ENCODE data around the gene SORBS2.

Gene SORBS2

GRCh38 chr4:185833055-185833598 is 21.1 kb upstream of the SORBS2 start:
- H3K9me3 ChIP-seq (ENCODE audit: control insufficient read depth, low read length) = no peaks in the 10 kb centered on the region
- H3K9ac ChIP-seq (ENCODE audit: low read length) = no peak overlapping the region
- H3K36me3 ChIP-seq (ENCODE audit: control insufficient read depth, insufficient read depth, low read length) = no peaks in the 10 kb centered on the region
- no peaks in the 10 kb centered on the region for H3K27me3 ChIP-seq (ENCODE audit: control insufficient read depth, insufficient read depth, low read length)
- peaks cover 24% of the 10 kb centered on the region for H3K4me1 ChIP-seq (ENCODE audit: control insufficient read depth, insufficient read depth, low read length)
- no peak overlapping the region for H3K4me3 ChIP-seq (ENCODE audit: low read length)

GRCh38 chr4:185831125-185831815 is 19.3 kb upstream of the SORBS2 start:
- Histone ChIP-seq H3K4me3 (ENCODE audit: low read length) (no peak overlapping the region), H3K4me1 (ENCODE audit: control insufficient read depth, insufficient read depth, low read length) (peaks cover 12% of the 10 kb centered on the region), H3K27me3 (ENCODE audit: control insufficient read depth, insufficient read depth, low read length) (no peaks in the 10 kb centered on the region), H3K36me3 (ENCODE audit: control insufficient read depth, insufficient read depth, low read length) (no peaks in the 10 kb centered on the region), H3K9me3 (ENCODE audit: control insufficient read depth, low read length) (no peaks in the 10 kb centered on the region), H3K9ac (ENCODE audit: low read length) (no peak overlapping the region)

GRCh38 chr4:185830263-185830994 is 18.4 kb upstream of the SORBS2 start:
- no peaks in the 10 kb centered on the region for H3K9me3 ChIP-seq (ENCODE audit: control insufficient read depth, low read length)
- no peak overlapping the region for H3K4me3 ChIP-seq (ENCODE audit: low read length)
- no peak overlapping the region for H3K9ac ChIP-seq (ENCODE audit: low read length)
- H3K36me3 ChIP-seq (ENCODE audit: control insufficient read depth, insufficient read depth, low read length) = no peaks in the 10 kb centered on the region
- no peaks in the 10 kb centered on the region for H3K27me3 ChIP-seq (ENCODE audit: control insufficient read depth, insufficient read depth, low read length)
- H3K4me1 ChIP-seq (ENCODE audit: control insufficient read depth, insufficient read depth, low read length) = peaks cover 10% of the 10 kb centered on the region

GRCh38 chr4:185826381-185826780 is 14.4 kb upstream of the SORBS2 start:
- no peak overlapping the region for H3K4me3 ChIP-seq (ENCODE audit: low read length)

GRCh38 chr4:185825737-185826136 is 13.7 kb upstream of the SORBS2 start:
- Histone ChIP-seq H3K9ac (ENCODE audit: low read length) (no peak overlapping the region), H3K27me3 (ENCODE audit: control insufficient read depth, insufficient read depth, low read length) (no peaks in the 10 kb centered on the region), H3K9me3 (ENCODE audit: control insufficient read depth, low read length) (no peaks in the 10 kb centered on the region), H3K4me3 (ENCODE audit: low read length) (no peak overlapping the region), H3K36me3 (ENCODE audit: control insufficient read depth, insufficient read depth, low read length) (no peaks in the 10 kb centered on the region), H3K4me1 (ENCODE audit: control insufficient read depth, insufficient read depth, low read length) (peaks cover 9% of the 10 kb centered on the region)

More at GRCh38 chr4:185826381-185826780, 14.4 kb upstream of the SORBS2 start:
- H3K36me3 ChIP-seq (ENCODE audit: control insufficient read depth, insufficient read depth, low read length) = no peaks in the 10 kb centered on the region
- H3K9me3 ChIP-seq (ENCODE audit: control insufficient read depth, low read length) = no peaks in the 10 kb centered on the region
- H3K4me1 ChIP-seq (ENCODE audit: control insufficient read depth, insufficient read depth, low read length) = peaks cover 10% of the 10 kb centered on the region
- no peak overlapping the region for H3K9ac ChIP-seq (ENCODE audit: low read length)
- H3K27me3 ChIP-seq (ENCODE audit: control insufficient read depth, insufficient read depth, low read length) = no peaks in the 10 kb centered on the region

GRCh38 chr4:185822791-185823190 is 10.8 kb upstream of the SORBS2 start:
- no peaks in the 10 kb centered on the region for H3K9me3 ChIP-seq (ENCODE audit: control insufficient read depth, low read length)
- no peaks in the 10 kb centered on the region for H3K27me3 ChIP-seq (ENCODE audit: control insufficient read depth, insufficient read depth, low read length)
- H3K4me1 ChIP-seq (ENCODE audit: control insufficient read depth, insufficient read depth, low read length) = peaks cover 20% of the 10 kb centered on the region
- no peak overlapping the region for H3K9ac ChIP-seq (ENCODE audit: low read length)
- H3K4me3 ChIP-seq (ENCODE audit: low read length) = no peak overlapping the region
- no peaks in the 10 kb centered on the region for H3K36me3 ChIP-seq (ENCODE audit: control insufficient read depth, insufficient read depth, low read length)

- H3K4me1 ChIP-seq (ENCODE audit: control insufficient read depth, insufficient read depth, low read length) = peaks cover 36% of the 10 kb centered on the region
- no peaks in the 10 kb centered on the region for H3K9me3 ChIP-seq (ENCODE audit: control insufficient read depth, low read length)
- peak overlapping the region; percentile 58 for H3K9ac ChIP-seq (ENCODE audit: low read length)
- peak overlapping the region; percentile 34 for H3K4me3 ChIP-seq (ENCODE audit: low read length)
- no peaks in the 10 kb centered on the region for H3K27me3 ChIP-seq (ENCODE audit: control insufficient read depth, insufficient read depth, low read length)
- H3K36me3 ChIP-seq (ENCODE audit: control insufficient read depth, insufficient read depth, low read length) = no peaks in the 10 kb centered on the region
These were observed 9.0 kb upstream of the SORBS2 start for GRCh38 chr4:185821029-185821419.

- H3K9ac ChIP-seq (ENCODE audit: low read length) = peak overlapping the region; percentile 58
- peak overlapping the region; percentile 34 for H3K4me3 ChIP-seq (ENCODE audit: low read length)
These were observed 8.4 kb upstream of the SORBS2 start for GRCh38 chr4:185820146-185821028.

GRCh38 chr4:185819144-185819543 is 7.2 kb upstream of the SORBS2 start:
- Histone ChIP-seq H3K9me3 (ENCODE audit: control insufficient read depth, low read length) (no peaks in the 10 kb centered on the region), H3K27me3 (ENCODE audit: control insufficient read depth, insufficient read depth, low read length) (no peaks in the 10 kb centered on the region), H3K9ac (ENCODE audit: low read length) (no peak overlapping the region), H3K36me3 (ENCODE audit: control insufficient read depth, insufficient read depth, low read length) (no peaks in the 10 kb centered on the region), H3K4me3 (ENCODE audit: low read length) (no peak overlapping the region), H3K4me1 (ENCODE audit: control insufficient read depth, insufficient read depth, low read length) (peaks cover 36% of the 10 kb centered on the region)

More at GRCh38 chr4:185820146-185821028, 8.4 kb upstream of the SORBS2 start:
- no peaks in the 10 kb centered on the region for H3K36me3 ChIP-seq (ENCODE audit: control insufficient read depth, insufficient read depth, low read length)
- H3K27me3 ChIP-seq (ENCODE audit: control insufficient read depth, insufficient read depth, low read length) = no peaks in the 10 kb centered on the region
- H3K4me1 ChIP-seq (ENCODE audit: control insufficient read depth, insufficient read depth, low read length) = peaks cover 36% of the 10 kb centered on the region
- no peaks in the 10 kb centered on the region for H3K9me3 ChIP-seq (ENCODE audit: control insufficient read depth, low read length)

- no peaks in the 10 kb centered on the region for H3K36me3 ChIP-seq (ENCODE audit: control insufficient read depth, insufficient read depth, low read length)
- peak overlapping the region; percentile 51 for H3K9ac ChIP-seq (ENCODE audit: low read length)
- no peaks in the 10 kb centered on the region for H3K27me3 ChIP-seq (ENCODE audit: control insufficient read depth, insufficient read depth, low read length)
- H3K4me1 ChIP-seq (ENCODE audit: control insufficient read depth, insufficient read depth, low read length) = peaks cover 37% of the 10 kb centered on the region
- H3K9me3 ChIP-seq (ENCODE audit: control insufficient read depth, low read length) = no peaks in the 10 kb centered on the region
- H3K4me3 ChIP-seq (ENCODE audit: low read length) = peak overlapping the region; percentile 26
These were observed 5.4 kb upstream of the SORBS2 start for GRCh38 chr4:185817403-185817818.

GRCh38 chr4:185813133-185813532 is 1.1 kb upstream of the SORBS2 start:
- H3K36me3 ChIP-seq (ENCODE audit: control insufficient read depth, insufficient read depth, low read length) = no peaks in the 10 kb centered on the region
- H3K27me3 ChIP-seq (ENCODE audit: control insufficient read depth, insufficient read depth, low read length) = no peaks in the 10 kb centered on the region
- no peaks in the 10 kb centered on the region for H3K9me3 ChIP-seq (ENCODE audit: control insufficient read depth, low read length)
- H3K4me1 ChIP-seq (ENCODE audit: control insufficient read depth, insufficient read depth, low read length) = peaks cover 23% of the 10 kb centered on the region
- no peak overlapping the region for H3K4me3 ChIP-seq (ENCODE audit: low read length)
- H3K9ac ChIP-seq (ENCODE audit: low read length) = no peak overlapping the region
